Measurements from ENCODE around the gene PRMT1.

The PRMT1 gene

DNA sequence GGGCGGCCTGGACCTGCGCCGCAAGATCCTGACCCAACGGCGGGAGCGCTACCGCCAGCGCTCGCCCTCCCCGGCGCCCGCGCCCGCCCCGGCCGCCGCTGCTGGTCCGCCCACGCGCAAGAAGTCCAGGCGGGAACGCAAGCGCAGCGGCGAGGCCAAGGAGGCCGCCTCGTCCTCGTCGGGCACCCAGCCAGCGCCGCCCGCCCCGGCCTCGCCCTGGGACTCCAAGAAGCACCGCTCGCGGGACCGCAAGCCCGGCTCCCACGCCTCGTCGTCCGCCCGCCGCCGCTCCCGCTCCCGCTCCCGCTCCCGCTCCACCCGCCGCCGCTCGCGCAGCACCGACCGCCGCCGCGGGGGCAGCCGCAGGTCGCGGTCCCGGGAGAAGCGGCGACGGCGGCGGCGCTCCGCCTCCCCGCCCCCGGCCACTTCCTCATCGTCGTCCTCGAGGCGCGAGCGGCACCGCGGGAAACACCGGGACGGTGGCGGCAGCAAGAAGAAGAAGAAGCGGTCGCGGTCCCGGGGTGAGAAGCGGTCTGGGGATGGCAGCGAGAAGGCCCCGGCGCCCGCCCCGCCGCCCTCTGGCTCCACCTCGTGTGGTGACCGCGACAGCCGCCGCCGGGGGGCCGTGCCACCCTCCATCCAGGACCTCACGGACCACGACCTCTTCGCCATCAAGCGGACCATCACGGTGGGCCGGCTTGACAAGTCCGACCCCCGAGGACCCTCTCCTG is 25.1 kb upstream of the PRMT1 start:
- DNase-seq (ENCODE audit: low read depth) = no peak
- no peak overlapping the region for H3K4me3 ChIP-seq (ENCODE audit: low read depth, low read length)
- TF ChIP-seq, protein P1, sequence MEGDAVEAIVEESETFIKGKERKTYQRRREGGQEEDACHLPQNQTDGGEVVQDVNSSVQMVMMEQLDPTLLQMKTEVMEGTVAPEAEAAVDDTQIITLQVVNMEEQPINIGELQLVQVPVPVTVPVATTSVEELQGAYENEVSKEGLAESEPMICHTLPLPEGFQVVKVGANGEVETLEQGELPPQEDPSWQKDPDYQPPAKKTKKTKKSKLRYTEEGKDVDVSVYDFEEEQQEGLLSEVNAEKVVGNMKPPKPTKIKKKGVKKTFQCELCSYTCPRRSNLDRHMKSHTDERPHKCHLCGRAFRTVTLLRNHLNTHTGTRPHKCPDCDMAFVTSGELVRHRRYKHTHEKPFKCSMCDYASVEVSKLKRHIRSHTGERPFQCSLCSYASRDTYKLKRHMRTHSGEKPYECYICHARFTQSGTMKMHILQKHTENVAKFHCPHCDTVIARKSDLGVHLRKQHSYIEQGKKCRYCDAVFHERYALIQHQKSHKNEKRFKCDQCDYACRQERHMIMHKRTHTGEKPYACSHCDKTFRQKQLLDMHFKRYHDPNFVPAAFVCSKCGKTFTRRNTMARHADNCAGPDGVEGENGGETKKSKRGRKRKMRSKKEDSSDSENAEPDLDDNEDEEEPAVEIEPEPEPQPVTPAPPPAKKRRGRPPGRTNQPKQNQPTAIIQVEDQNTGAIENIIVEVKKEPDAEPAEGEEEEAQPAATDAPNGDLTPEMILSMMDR (IDR thresholded peaks at IDR 0.05; ENCODE audit: insufficient read depth, low read depth, low read length, missing control alignments) = no peak

DNA sequence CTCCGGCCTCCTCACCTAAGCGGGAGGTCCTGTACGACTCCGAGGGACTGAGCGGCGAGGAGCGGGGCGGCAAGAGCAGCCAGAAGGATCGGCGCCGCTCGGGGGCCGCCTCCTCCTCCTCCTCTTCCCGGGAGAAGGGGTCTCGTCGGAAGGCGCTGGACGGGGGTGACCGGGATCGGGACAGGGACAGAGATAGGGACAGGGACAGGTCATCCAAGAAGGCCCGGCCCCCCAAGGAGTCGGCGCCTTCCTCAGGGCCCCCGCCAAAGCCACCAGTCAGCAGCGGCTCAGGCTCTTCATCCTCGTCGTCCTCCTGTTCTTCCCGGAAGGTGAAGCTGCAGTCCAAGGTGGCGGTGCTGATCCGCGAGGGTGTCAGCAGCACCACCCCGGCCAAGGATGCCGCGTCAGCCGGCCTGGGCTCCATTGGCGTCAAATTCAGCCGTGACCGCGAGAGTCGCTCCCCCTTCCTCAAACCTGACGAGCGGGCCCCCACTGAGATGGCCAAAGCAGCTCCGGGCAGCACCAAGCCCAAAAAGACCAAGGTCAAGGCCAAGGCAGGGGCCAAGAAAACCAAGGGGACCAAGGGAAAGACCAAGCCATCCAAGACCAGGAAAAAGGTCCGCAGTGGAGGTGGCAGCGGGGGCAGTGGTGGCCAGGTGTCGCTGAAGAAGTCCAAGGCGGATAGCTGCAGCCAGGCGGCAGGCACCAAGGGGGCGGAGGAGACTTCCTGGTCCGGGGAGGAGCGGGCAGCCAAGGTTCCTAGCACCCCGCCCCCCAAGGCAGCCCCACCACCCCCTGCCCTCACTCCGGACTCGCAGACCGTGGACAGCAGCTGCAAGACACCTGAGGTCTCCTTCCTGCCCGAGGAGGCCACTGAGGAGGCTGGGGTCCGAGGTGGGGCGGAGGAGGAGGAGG is 24.3 kb upstream of the PRMT1 start:
- DNase-seq (ENCODE audit: low read depth) = no peak
- TF ChIP-seq, protein P1 (IDR thresholded peaks at IDR 0.05; ENCODE audit: insufficient read depth, low read depth, low read length, missing control alignments) = no peak
- H3K4me3 ChIP-seq (ENCODE audit: low read depth, low read length) = no peak overlapping the region

DNA sequence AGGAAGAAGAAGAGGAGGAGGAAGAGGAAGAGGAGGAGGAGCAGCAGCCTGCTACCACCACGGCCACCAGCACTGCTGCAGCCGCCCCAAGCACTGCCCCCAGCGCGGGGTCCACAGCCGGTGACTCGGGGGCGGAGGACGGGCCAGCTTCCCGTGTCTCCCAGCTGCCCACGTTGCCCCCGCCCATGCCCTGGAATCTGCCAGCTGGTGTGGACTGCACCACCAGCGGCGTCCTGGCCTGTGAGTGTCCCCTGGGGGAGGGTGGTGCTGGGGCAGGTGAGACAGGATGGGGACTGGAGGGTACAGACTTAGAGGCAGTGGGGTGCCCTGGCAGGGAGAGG is 23.6 kb upstream of the PRMT1 start:
- no peak for DNase-seq (ENCODE audit: low read depth)
- TF ChIP-seq, protein P1 (IDR thresholded peaks at IDR 0.05; ENCODE audit: insufficient read depth, low read depth, low read length, missing control alignments) = no peak
- H3K4me3 ChIP-seq (ENCODE audit: low read depth, low read length) = no peak overlapping the region

DNA sequence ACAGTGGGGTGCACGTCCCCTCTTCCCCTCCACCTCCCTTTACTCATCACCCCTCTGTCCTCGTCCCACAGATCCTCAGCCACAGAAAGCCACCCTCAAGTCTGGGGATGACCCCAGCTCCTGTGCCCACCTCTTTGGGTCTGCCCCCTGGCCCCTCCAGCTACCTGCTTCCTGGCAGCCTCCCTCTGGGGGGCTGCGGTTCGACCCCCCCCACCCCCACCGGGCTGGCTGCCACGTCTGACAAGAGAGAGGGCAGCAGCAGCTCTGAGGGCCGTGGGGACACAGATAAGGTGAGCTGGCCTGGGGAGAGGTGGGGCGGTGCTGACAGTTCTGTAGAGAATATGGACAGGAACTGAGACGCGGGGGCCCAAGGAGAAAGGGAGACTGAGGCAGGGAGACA is 22.5 kb upstream of the PRMT1 start:
- DNase-seq (ENCODE audit: low read depth) = no peak
- no peak overlapping the region for H3K4me3 ChIP-seq (ENCODE audit: low read depth, low read length)
- TF ChIP-seq, protein P1 (IDR thresholded peaks at IDR 0.05; ENCODE audit: insufficient read depth, low read depth, low read length, missing control alignments) = no peak

DNA sequence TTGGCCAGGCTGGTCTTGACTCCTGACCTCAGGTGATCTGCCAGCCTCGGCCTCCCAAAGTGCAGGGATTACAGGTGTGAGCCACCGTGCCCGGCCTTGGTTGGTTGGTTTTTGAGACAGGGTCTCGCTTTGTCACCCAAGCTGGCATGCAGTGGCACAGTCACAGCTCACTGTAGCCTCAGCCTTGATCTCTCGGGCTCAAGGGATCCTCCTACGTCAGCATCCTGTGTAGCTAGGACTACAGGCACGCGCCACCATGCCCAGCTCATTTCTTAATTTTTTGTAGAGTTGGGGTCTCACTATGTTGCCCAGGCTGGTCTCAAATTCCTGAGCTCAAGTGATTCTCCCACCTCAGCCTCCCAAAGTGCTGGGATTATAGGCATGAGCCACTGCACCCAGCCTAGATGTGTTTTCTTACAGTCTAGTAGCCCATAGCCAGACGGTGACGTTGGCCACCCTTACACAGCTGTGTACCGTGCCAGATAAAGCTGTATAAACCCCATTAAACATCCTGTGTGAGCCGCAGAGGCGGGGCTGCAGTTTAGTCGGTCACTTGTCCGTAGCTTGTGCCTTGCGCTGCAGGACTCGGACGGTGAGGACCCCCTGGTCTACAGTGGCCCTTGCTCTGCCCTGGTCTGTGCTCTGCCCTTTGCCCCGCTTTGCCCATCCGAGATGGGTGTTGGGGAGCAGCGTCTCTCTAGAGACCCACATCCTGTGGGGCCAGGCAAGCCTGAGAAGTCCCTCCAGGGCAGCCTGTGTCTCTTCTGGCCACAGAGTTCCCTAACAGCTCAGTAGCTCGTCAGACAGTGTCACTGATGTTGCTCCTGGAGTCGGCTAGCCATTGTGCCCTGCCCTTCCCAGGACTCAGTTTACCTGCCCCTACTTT is 21.3 kb upstream of the PRMT1 start:
- no peak overlapping the region for H3K4me3 ChIP-seq (ENCODE audit: low read depth, low read length)
- DNase-seq (ENCODE audit: low read depth) = no peak
- TF ChIP-seq, protein P1 (IDR thresholded peaks at IDR 0.05; ENCODE audit: insufficient read depth, low read depth, low read length, missing control alignments) = no peak

DNA sequence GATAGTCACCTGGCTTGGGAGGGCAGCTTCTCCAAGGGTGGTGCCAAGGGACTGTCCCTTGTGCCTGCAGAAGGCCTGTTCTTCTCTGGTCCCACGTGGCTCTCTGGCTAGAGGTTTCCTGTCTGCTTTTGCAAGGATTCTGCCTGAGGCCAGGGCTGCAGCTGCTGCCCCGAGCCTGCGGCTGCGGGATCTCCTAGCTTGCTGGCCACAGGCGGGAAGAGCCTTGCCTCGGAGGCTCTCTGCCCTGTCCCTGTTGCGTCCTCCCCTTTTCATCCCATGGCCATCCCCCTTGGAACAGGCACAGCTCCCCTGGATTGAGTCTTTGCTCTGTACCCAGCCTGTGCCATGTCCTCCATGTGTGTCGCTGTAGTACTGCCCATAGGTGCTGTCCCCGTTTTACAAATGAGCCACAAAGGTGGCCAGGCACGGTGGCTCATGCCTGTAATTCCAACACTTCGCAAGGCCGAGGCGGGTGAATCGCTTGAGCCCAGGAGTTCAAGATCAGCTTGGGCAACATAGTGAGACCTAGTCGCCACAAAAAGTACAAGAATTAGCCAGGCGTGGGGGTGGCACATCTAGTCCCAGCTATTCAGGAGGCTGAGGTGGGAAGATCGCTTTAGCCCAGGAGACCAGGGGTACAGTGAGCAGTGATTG is 20.5 kb upstream of the PRMT1 start:
- DNase-seq (ENCODE audit: low read depth) = no peak
- no peak overlapping the region for H3K4me3 ChIP-seq (ENCODE audit: low read depth, low read length)
- TF ChIP-seq, protein P1 (IDR thresholded peaks at IDR 0.05; ENCODE audit: insufficient read depth, low read depth, low read length, missing control alignments) = no peak
